Measurements from ENCODE around the gene ALDH16A1.
A peak's percentile ranks its signal among the peaks of the same experiment; 100 is the strongest.

Gene ALDH16A1

DNA sequence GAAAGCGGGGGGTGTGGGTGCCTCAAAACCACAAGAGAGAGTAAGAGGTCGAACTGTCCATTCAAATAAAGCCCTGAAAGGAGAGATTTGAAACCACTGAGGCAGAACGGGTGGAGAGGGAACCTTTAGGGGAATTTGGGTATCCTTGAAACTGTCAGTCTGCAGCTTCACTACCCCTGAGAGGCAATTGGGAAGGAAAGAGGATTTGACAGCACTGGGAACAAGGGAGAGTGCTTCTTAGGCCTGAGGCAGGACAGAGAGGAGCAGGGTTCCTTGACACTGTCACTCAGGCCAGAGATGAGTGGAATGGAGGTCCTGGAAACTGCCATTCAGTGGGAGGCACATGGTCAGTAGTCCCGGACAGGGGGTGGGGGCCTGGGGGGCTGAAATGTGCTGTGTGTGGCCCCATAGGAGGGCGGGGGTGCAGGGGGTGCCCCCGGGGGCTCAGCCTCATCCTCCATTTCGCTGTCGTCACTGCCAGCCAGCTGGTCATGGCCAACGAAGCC is 22.8 kb upstream of the ALDH16A1 start:
- DNase-seq (ENCODE audit: low spot score): no peak
- H3K27ac ChIP-seq: no peak overlapping the region
- no peak for TF ChIP-seq CTCF (IDR thresholded peaks at IDR 0.05)

DNA sequence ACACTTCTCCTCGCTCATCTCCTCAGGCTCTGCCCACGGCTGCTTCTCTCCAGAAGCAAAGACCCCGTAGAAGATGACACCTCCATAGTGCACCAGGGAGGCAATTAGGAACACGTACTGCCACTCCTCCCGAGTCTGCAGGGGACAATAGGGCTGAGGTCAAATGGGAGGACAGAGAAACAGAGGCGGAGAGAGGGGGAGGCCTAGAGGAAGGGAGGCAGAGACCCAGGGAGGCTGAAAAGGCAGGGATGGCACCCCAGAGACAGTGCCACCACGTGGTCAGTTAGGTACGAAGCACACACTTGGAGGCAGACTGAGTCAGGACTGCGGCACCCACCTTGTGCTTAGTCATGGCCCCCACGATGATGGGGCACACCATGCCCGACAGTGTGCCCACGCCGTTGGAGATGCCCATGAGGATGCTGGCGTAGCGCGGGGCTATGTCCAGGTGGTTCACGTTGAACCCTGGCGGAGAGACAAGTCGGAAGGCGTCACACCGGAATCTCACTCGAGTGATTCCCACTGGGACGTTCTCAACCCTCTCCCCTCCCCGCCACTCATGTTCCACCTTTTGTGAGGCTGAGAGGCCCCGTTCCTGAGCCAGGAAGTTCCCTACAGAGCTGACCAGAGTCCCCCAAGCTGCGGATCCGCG is 22.2 kb upstream of the ALDH16A1 start:
- Histone ChIP-seq H3K27ac (no peak overlapping the region), H3K4me3 (no peak overlapping the region)
- no peak for DNase-seq (ENCODE audit: low spot score)
- TF ChIP-seq CTCF (IDR thresholded peaks at IDR 0.05): no peak

More for the DNA sequence above, 22.8 kb upstream of the ALDH16A1 start:
- H3K4me3 ChIP-seq: no peak overlapping the region

GRCh38 chr19:49431330-49431749 is 21.7 kb upstream of the ALDH16A1 start:
- Histone ChIP-seq H3K27ac (no peak overlapping the region), H3K4me3 (no peak overlapping the region)
- no peak for TF ChIP-seq CTCF (IDR thresholded peaks at IDR 0.05)
- no peak for DNase-seq (ENCODE audit: low spot score)

- TF ChIP-seq CTCF (IDR thresholded peaks at IDR 0.05): no peak
- DNase-seq (ENCODE audit: low spot score): no peak
- H3K4me3 ChIP-seq: peak overlapping the region; percentile 28
- no peak overlapping the region for H3K27ac ChIP-seq
Measured at GRCh38 chr19:49432141-49433073, 20.6 kb upstream of the ALDH16A1 start.

- no peak for TF ChIP-seq CTCF (IDR thresholded peaks at IDR 0.05)
- no peak overlapping the region for H3K27ac ChIP-seq
- H3K4me3 ChIP-seq: no peak overlapping the region
- no peak for DNase-seq (ENCODE audit: low spot score)
Measured at GRCh38 chr19:49433240-49433901, 19.7 kb upstream of the ALDH16A1 start.

DNA sequence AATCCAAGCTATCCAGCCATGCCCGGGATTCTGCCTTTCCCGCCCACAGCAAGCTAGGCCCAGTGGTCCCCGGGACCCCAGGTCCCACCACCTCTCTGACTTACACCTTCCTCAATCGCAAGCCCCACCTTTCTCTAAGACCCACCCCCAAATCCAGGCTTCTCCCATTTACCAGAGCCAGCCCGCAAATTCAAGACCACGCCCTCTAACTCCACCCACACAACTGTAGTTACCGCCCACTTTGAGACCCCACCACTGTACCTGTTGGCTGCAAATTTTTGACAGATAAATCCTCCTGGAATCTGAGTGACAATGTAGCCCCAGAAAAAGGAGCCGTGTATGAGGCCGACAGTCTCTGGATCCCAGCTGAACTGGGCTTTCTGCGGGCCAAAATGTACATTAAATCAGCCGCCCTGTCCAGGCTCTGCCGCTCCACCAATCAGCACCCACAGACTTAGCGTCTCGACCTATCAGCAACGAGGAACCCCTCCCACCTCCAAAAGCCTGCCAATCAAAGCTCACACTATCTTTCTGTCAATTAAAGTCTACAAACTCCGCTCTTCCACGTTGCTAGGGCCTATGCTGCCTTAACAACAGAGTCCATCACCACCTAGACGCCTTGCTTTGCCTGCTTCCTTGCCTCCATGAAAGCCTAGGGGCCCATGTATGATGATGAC is 18.0 kb upstream of the ALDH16A1 start:
- no peak for DNase-seq (ENCODE audit: low spot score)
- TF ChIP-seq CTCF (IDR thresholded peaks at IDR 0.05): no peak
- H3K27ac ChIP-seq: no peak overlapping the region

More for the DNA sequence above, 18.0 kb upstream of the ALDH16A1 start:
- no peak overlapping the region for H3K4me3 ChIP-seq
